ENCODE data around the gene PTTG1IP2. TPM values are rescaled to one million over a fixed set of nuclear protein-coding genes. Genes with fewer than 3 reads are reported as not detected.

Gene PTTG1IP2
- total and polyA plus RNA-seq, 2 experiments from 2014 or later = not detected

DNA sequence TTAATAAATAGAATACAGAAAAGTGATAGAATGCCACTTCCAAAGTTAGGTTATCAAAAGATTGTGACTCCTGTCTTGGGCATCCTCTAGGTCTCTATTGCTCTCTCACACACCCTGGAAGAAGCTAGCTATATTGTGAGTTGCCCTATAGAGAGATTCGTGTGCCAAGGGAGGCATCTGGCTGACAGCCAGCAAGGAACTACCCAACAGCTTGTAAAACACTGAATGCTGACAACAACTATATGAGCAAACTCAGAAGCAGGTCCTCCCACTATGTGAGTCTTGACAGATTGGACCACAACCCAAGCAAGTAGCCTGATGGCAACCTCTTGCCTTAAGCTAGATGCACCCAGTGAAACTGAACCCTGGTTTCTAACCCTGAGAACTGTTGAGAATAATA lies 71.0 kb downstream of the PTTG1IP2 start:
- no peak overlapping the region for H3K4me3 ChIP-seq
- Mint-ChIP-seq H3K36me3 (ENCODE audit: low read depth) (no peaks in the 10 kb centered on the region), H3K4me1 (peaks cover 15% of the 10 kb centered on the region), H3K27me3 (ENCODE audit: insufficient read depth, low read depth, poor library complexity) (peaks cover 3% of the 10 kb centered on the region), H3K9me3 (no peaks in the 10 kb centered on the region), H3K27ac (no peak overlapping the region), H3K4me3 (no peak overlapping the region)
- TF ChIP-seq, protein P1, sequence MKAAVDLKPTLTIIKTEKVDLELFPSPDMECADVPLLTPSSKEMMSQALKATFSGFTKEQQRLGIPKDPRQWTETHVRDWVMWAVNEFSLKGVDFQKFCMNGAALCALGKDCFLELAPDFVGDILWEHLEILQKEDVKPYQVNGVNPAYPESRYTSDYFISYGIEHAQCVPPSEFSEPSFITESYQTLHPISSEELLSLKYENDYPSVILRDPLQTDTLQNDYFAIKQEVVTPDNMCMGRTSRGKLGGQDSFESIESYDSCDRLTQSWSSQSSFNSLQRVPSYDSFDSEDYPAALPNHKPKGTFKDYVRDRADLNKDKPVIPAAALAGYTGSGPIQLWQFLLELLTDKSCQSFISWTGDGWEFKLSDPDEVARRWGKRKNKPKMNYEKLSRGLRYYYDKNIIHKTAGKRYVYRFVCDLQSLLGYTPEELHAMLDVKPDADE (IDR thresholded peaks at IDR 0.05) = no peak
- TF ChIP-seq STAT1 (IDR thresholded peaks at IDR 0.05; ENCODE audit: unreplicated experiment) (no peak), EZH2phosphoT487 (IDR thresholded peaks at IDR 0.05; ENCODE audit: unreplicated experiment) (no peak), ZNF114 (CRISPR knock-in tag; IDR thresholded peaks at IDR 0.05) (no peak), ZNF331 (CRISPR knock-in tag; IDR thresholded peaks at IDR 0.05; ENCODE audit: low read depth) (no peak), EZH2 (IDR thresholded peaks at IDR 0.05; ENCODE audit: low read depth, unreplicated experiment) (no peak), CREB1 (CRISPR knock-in tag; IDR thresholded peaks at IDR 0.05; ENCODE audit: low read depth) (no peak), POLR2AphosphoS5 (IDR thresholded peaks at IDR 0.05; ENCODE audit: low read depth) (no peak)
- DNase-seq (ENCODE audit: low spot score) (no peak), ATAC-seq (no peak)
- no peaks in the 10 kb centered on the region for H3K79me2 ChIP-seq (replicated peaks; ENCODE audit: insufficient read depth)
- H3K4me2 ChIP-seq = no peak overlapping the region
- H3K36me3 ChIP-seq (ENCODE audit: insufficient read depth) = no peaks in the 10 kb centered on the region
- no peaks in the 10 kb centered on the region for H4K20me1 ChIP-seq (replicated peaks; ENCODE audit: insufficient read depth)
- H3F3A ChIP-seq (replicated peaks; ENCODE audit: low read depth) = no peaks in the 10 kb centered on the region
- no peak overlapping the region for H3K27ac ChIP-seq (ENCODE audit: low read depth)
- H3K4me1 ChIP-seq (ENCODE audit: insufficient read depth) = peaks cover 4% of the 10 kb centered on the region; the same call in 1 of the 2 replicates
- H3K9me2 ChIP-seq (ENCODE audit: insufficient read depth) = no peaks in the 10 kb centered on the region
- H2AFZ ChIP-seq = no peak overlapping the region
- no peaks in the 10 kb centered on the region for H3K27me3 ChIP-seq (ENCODE audit: insufficient read depth)

DNA sequence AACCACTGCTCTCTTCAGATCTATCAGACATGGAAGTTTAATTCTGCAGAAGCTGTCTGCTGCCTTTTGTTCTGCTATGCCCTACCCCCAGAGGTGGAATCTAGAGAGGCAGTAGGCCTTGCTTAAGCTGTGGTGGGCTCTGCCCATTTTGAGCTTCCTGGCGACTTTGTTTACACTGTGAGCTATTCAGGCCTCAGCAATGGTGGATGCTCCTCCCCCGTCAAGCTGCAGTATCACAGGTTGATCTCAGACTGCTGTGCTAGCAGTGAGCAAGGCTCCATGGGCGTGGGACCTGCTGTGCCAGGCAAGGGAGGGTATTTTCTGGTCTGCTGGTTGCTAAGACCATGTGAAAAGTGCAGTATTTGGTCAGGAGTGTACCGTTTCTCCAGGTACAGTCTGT lies 81.6 kb downstream of the PTTG1IP2 start:
- DNase-seq (ENCODE audit: low spot score) (no peak), ATAC-seq (peak; percentile 52)
- H3F3A ChIP-seq (replicated peaks; ENCODE audit: low read depth) = no peaks in the 10 kb centered on the region
- no peaks in the 10 kb centered on the region for H3K27me3 ChIP-seq (ENCODE audit: insufficient read depth)
- H3K79me2 ChIP-seq (replicated peaks; ENCODE audit: insufficient read depth) = no peaks in the 10 kb centered on the region
- H3K4me3 ChIP-seq = no peak overlapping the region
- no peaks in the 10 kb centered on the region for H3K36me3 ChIP-seq (ENCODE audit: insufficient read depth)
- Mint-ChIP-seq H3K4me1 (peaks cover 6% of the 10 kb centered on the region; the same call in 2 of the 3 replicates), H3K9me3 (no peaks in the 10 kb centered on the region), H3K4me3 (no peak overlapping the region), H3K27ac (no peak overlapping the region), H3K27me3 (ENCODE audit: insufficient read depth, low read depth, poor library complexity) (no peaks in the 10 kb centered on the region), H3K36me3 (ENCODE audit: low read depth) (no peaks in the 10 kb centered on the region; the same call in 2 of the 3 replicates)
- H3K9me2 ChIP-seq (ENCODE audit: insufficient read depth) = no peaks in the 10 kb centered on the region
- H2AFZ ChIP-seq = peak overlapping the region; percentile 80; the same call in 1 of the 2 replicates
- H3K4me2 ChIP-seq = no peak overlapping the region
- no peaks in the 10 kb centered on the region for H4K20me1 ChIP-seq (replicated peaks; ENCODE audit: insufficient read depth)
- H3K4me1 ChIP-seq (ENCODE audit: insufficient read depth) = 0 out of 2 replicates have a peak, but pooled peaks cover 3% of the 10 kb centered on the region
- no peak overlapping the region for H3K27ac ChIP-seq (ENCODE audit: low read depth)
- TF ChIP-seq, protein P2, sequence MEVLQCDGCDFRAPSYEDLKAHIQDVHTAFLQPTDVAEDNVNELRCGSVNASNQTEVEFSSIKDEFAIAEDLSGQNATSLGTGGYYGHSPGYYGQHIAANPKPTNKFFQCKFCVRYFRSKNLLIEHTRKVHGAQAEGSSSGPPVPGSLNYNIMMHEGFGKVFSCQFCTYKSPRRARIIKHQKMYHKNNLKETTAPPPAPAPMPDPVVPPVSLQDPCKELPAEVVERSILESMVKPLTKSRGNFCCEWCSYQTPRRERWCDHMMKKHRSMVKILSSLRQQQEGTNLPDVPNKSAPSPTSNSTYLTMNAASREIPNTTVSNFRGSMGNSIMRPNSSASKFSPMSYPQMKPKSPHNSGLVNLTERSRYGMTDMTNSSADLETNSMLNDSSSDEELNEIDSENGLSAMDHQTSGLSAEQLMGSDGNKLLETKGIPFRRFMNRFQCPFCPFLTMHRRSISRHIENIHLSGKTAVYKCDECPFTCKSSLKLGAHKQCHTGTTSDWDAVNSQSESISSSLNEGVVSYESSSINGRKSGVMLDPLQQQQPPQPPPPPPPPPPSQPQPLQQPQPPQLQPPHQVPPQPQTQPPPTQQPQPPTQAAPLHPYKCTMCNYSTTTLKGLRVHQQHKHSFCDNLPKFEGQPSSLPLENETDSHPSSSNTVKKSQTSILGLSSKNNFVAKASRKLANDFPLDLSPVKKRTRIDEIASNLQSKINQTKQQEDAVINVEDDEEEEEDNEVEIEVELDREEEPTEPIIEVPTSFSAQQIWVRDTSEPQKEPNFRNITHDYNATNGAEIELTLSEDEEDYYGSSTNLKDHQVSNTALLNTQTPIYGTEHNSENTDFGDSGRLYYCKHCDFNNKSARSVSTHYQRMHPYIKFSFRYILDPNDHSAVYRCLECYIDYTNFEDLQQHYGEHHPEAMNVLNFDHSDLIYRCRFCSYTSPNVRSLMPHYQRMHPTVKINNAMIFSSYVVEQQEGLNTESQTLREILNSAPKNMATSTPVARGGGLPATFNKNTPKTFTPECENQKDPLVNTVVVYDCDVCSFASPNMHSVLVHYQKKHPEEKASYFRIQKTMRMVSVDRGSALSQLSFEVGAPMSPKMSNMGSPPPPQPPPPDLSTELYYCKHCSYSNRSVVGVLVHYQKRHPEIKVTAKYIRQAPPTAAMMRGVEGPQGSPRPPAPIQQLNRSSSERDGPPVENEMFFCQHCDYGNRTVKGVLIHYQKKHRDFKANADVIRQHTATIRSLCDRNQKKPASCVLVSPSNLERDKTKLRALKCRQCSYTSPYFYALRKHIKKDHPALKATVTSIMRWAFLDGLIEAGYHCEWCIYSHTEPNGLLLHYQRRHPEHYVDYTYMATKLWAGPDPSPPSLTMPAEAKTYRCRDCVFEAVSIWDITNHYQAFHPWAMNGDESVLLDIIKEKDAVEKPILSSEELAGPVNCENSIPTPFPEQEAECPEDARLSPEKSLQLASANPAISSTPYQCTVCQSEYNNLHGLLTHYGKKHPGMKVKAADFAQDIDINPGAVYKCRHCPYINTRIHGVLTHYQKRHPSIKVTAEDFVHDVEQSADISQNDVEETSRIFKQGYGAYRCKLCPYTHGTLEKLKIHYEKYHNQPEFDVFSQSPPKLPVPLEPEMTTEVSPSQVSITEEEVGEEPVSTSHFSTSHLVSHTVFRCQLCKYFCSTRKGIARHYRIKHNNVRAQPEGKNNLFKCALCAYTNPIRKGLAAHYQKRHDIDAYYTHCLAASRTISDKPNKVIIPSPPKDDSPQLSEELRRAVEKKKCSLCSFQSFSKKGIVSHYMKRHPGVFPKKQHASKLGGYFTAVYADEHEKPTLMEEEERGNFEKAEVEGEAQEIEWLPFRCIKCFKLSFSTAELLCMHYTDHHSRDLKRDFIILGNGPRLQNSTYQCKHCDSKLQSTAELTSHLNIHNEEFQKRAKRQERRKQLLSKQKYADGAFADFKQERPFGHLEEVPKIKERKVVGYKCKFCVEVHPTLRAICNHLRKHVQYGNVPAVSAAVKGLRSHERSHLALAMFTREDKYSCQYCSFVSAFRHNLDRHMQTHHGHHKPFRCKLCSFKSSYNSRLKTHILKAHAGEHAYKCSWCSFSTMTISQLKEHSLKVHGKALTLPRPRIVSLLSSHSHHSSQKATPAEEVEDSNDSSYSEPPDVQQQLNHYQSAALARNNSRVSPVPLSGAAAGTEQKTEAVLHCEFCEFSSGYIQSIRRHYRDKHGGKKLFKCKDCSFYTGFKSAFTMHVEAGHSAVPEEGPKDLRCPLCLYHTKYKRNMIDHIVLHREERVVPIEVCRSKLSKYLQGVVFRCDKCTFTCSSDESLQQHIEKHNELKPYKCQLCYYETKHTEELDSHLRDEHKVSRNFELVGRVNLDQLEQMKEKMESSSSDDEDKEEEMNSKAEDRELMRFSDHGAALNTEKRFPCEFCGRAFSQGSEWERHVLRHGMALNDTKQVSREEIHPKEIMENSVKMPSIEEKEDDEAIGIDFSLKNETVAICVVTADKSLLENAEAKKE (CRISPR knock-in tag; IDR thresholded peaks at IDR 0.05) = no peak
- no peak for TF ChIP-seq ZNF331 (CRISPR knock-in tag; IDR thresholded peaks at IDR 0.05; ENCODE audit: low read depth)
- TF ChIP-seq, protein P3, sequence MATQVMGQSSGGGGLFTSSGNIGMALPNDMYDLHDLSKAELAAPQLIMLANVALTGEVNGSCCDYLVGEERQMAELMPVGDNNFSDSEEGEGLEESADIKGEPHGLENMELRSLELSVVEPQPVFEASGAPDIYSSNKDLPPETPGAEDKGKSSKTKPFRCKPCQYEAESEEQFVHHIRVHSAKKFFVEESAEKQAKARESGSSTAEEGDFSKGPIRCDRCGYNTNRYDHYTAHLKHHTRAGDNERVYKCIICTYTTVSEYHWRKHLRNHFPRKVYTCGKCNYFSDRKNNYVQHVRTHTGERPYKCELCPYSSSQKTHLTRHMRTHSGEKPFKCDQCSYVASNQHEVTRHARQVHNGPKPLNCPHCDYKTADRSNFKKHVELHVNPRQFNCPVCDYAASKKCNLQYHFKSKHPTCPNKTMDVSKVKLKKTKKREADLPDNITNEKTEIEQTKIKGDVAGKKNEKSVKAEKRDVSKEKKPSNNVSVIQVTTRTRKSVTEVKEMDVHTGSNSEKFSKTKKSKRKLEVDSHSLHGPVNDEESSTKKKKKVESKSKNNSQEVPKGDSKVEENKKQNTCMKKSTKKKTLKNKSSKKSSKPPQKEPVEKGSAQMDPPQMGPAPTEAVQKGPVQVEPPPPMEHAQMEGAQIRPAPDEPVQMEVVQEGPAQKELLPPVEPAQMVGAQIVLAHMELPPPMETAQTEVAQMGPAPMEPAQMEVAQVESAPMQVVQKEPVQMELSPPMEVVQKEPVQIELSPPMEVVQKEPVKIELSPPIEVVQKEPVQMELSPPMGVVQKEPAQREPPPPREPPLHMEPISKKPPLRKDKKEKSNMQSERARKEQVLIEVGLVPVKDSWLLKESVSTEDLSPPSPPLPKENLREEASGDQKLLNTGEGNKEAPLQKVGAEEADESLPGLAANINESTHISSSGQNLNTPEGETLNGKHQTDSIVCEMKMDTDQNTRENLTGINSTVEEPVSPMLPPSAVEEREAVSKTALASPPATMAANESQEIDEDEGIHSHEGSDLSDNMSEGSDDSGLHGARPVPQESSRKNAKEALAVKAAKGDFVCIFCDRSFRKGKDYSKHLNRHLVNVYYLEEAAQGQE (IDR thresholded peaks at IDR 0.05; ENCODE audit: unreplicated experiment) = no peak
- TF ChIP-seq, protein P1 (IDR thresholded peaks at IDR 0.05) = no peak

Data from GM23338 (cell line).